Vagina (tissue), 2 donors: ENCODE data around the gene CFAP74. TPM values are rescaled to one million over a fixed set of nuclear protein-coding genes. Genes with fewer than 3 reads are reported as not detected.

ENCODE experiments used
- DNase-seq, 2 donors: peaks; one replicate each; pipeline ENCODE4 v3.0.0-alpha.2; 2017; ENCODE audit errors: extremely low spot score in 2 of 2
- H3K27ac ChIP-seq: fragments of 200-600 bp; sonication (generic); one replicate; pipeline ENCODE4 v1.5.1; 2019
- H3K27me3 ChIP-seq: fragments of 200-600 bp; sonication (generic); one replicate; pipeline ENCODE4 v1.5.1; 2019
- H3K36me3 ChIP-seq, 2 donors: fragments of 200-600 bp; sonication (generic); one replicate each; pipeline ENCODE4 v1.5.1; 2017 to 2019
- H3K4me1 ChIP-seq: fragments of 200-600 bp; sonication (generic); one replicate; pipeline ENCODE4 v1.5.1; 2019
- H3K4me3 ChIP-seq, 2 donors: fragments of 200-600 bp; sonication (generic); 1 replicate in 1 of 2; 2 replicates in 1 of 2; pipeline ENCODE4 v1.5.1; 2016 to 2019
- H3K9me3 ChIP-seq: fragments of 200-600 bp; sonication (generic); one replicate; pipeline ENCODE4 v1.5.1; 2019
- POLR2A ChIP-seq, 2 donors: fragments of 450-650 bp; IDR thresholded peaks; one replicate each; pipeline ENCODE4 v1.6.1; 2017; ENCODE audit warnings: antibody characterized with exemption in 2 of 2, mild to moderate bottlenecking in 2 of 2, moderate library complexity in 2 of 2
- POLR2AphosphoS5 ChIP-seq, 2 donors: sonication (generic); formaldehyde crosslinking; IDR thresholded peaks; one replicate each; pipeline ENCODE4 v1.9.0; 2017; ENCODE audit warnings: antibody characterized with exemption in 2 of 2, mild to moderate bottlenecking in 2 of 2, low read depth in 1 of 2; ENCODE audit not compliant: insufficient read depth in 1 of 2
- intact Hi-C: fragments of 100-400 bp; cut with DNase I; formaldehyde crosslinking; loops from one replicate; pipeline ENCODE4 v1.15.1; 2023
- total RNA-seq: library from RNA; depleted of rRNA; stranded (reverse); fragments of >200 nt; gene quantifications from one replicate; pipeline ENCODE4 v1.2.3, GENCODE V29; 2016
- TF ChIP-seq, protein P1 (sequence below), 3 experiments: fragments of 450-650 bp in 2 of 3; fragments of 200-600 bp in 1 of 3; sonication (generic) in 1 of 3; IDR thresholded peaks; one replicate each; pipeline ENCODE4 v1.5.1; 2017 to 2019; ENCODE audit warnings: antibody characterized with exemption in 3 of 3, mild to moderate bottlenecking in 2 of 3, moderate library complexity in 2 of 3

CFAP74 gene
- total RNA-seq, 1 donor from 2014 or later: not detected

DNA sequence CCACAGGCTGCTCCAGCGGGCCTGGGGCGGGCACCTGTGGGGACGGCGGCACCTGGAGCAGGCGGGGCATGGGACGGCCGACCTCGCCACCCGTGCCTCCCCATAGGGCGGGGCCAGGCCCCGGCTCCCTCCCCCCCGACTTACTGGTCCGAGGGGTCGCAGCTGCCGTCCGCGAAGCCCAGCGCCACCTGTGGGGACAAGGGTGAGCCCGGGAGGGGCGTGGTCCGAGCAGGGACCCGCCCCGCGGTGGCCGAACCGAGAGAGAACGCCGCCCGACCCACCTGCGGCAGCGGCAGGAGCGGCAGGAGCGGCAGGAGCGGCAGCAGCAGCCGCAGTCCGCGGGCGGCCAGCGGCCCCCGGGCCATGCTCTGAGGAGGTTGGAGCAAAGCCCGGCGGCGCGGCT lies 84.7 kb downstream of the CFAP74 start, which contains the start of gene TMEM52:
TSS of gene TMEM52 (minus strand) at position 379 of the 403 bp plus-strand sequence. CDS start at position 365, 14 bp downstream.
- Histone ChIP-seq H3K36me3 (no peaks in the 10 kb centered on the region), H3K4me1 (peaks cover 21% of the 10 kb centered on the region), H3K9me3 (no peaks in the 10 kb centered on the region), H3K4me3 (peak within 1 kb of the TSS; percentile 48 to 53), H3K27me3 (no peaks in the 10 kb centered on the region), H3K27ac (peak within 1 kb of the TSS; percentile 38)
- DNase-seq: no peak
- TF ChIP-seq, protein P1, sequence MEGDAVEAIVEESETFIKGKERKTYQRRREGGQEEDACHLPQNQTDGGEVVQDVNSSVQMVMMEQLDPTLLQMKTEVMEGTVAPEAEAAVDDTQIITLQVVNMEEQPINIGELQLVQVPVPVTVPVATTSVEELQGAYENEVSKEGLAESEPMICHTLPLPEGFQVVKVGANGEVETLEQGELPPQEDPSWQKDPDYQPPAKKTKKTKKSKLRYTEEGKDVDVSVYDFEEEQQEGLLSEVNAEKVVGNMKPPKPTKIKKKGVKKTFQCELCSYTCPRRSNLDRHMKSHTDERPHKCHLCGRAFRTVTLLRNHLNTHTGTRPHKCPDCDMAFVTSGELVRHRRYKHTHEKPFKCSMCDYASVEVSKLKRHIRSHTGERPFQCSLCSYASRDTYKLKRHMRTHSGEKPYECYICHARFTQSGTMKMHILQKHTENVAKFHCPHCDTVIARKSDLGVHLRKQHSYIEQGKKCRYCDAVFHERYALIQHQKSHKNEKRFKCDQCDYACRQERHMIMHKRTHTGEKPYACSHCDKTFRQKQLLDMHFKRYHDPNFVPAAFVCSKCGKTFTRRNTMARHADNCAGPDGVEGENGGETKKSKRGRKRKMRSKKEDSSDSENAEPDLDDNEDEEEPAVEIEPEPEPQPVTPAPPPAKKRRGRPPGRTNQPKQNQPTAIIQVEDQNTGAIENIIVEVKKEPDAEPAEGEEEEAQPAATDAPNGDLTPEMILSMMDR (IDR thresholded peaks at IDR 0.05): no peak
- TF ChIP-seq POLR2A (IDR thresholded peaks at IDR 0.05): peak in 1 of 2 donors; percentile 3
- intact Hi-C loops: no loop called here

DNA sequence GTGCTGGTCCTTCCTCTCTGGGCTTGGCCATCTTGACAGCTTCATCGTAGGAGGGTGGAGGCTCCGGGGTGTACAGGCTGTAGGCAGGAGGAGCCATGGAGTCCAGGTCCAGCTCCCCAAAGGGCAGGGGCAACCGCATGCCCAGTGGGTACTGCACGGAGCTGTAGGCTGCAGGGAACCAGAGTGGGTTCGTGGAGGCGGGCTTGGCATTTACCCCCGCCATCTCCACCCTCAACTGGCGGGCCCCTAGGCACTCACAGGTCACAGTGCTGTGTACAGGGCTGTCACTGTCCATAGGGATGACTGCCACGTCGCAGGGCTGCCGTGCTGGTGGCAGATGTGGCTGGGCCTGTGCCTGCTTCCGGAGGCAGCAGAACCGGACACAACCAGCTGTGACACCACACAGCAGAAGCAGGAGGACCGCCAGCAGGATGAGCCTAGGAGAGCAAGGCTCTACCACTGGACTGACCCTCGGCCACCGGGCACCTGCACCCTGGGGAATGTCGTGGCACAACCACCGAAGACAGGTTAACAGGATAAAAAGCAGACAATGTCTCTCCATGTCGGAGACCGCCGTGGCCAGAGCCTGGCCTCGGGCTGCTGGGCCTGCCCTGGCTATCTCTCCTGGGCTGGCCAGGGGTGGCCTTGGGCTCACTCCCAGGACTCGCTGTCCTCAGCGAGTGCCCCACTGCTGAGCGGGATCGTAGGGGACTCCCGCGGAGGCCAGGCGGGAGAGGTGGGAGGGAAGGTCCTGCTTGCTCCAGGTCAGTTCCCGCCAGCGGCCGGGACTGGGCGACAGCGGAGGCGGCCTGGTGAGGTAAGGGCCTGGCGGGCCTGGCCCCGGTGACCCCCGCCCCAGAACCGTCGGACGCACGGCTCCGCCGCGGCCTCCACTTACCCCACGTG lies 85.3 kb downstream of the CFAP74 start:
- no peak for DNase-seq

DNA sequence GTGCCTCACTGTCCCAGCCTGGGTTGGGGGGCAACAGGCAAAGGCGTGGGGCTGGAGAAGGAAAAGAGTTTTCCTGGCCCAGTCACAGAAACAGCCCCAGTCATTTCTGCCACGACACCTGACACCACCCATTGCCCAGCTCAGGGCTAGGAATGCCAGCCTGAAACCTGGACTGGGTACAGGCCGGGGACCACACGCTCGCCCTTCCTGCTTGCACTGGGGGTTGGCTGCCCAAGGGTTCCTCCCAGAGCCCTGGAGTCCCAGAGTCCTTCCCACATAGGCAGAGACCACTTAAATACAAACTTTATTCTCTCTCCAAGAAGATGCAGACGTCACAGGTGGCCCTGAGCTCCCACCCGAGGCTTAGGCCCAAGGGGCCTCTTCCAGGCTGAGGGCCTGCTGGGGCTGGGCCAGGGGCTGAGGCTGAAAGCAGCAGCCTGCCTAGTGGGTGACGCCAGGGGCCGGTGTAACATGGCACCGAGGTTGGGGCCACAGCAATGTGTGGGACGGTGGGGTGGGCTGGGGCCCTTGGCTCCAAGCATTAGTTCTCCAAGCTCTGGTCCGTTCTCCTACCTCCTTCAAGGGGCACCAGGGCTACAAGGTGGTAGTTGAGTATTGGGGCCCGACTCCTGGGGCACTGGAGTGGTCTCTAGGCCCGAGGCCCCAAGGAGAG lies 86.1 kb downstream of the CFAP74 start:
- no peak overlapping the region for H3K27ac ChIP-seq
- no peaks in the 10 kb centered on the region for H3K36me3 ChIP-seq
- no peak for DNase-seq
- intact Hi-C loops: no loop called here
- H3K27me3 ChIP-seq: no peaks in the 10 kb centered on the region
- H3K9me3 ChIP-seq: no peaks in the 10 kb centered on the region
- H3K4me3 ChIP-seq: no peak overlapping the region
- TF ChIP-seq POLR2A (IDR thresholded peaks at IDR 0.05) (no peak), POLR2AphosphoS5 (IDR thresholded peaks at IDR 0.05; ENCODE audit: insufficient read depth in 1 of 2, low read depth in 1 of 2) (no peak)
- TF ChIP-seq, protein P1 (IDR thresholded peaks at IDR 0.05): no peak
- H3K4me1 ChIP-seq: peaks cover 21% of the 10 kb centered on the region

More for the DNA sequence above, 85.3 kb downstream of the CFAP74 start:
- Histone ChIP-seq H3K27me3 (no peaks in the 10 kb centered on the region), H3K4me3 (peak overlapping the region; percentile 48 to 53), H3K4me1 (peaks cover 21% of the 10 kb centered on the region), H3K36me3 (no peaks in the 10 kb centered on the region), H3K27ac (peak overlapping the region; percentile 38), H3K9me3 (no peaks in the 10 kb centered on the region)
- TF ChIP-seq POLR2AphosphoS5 (IDR thresholded peaks at IDR 0.05; ENCODE audit: insufficient read depth in 1 of 2, low read depth in 1 of 2): no peak
- no peak for TF ChIP-seq POLR2A (IDR thresholded peaks at IDR 0.05)
- TF ChIP-seq, protein P1 (IDR thresholded peaks at IDR 0.05): no peak
- intact Hi-C loops: no loop called here

DNA sequence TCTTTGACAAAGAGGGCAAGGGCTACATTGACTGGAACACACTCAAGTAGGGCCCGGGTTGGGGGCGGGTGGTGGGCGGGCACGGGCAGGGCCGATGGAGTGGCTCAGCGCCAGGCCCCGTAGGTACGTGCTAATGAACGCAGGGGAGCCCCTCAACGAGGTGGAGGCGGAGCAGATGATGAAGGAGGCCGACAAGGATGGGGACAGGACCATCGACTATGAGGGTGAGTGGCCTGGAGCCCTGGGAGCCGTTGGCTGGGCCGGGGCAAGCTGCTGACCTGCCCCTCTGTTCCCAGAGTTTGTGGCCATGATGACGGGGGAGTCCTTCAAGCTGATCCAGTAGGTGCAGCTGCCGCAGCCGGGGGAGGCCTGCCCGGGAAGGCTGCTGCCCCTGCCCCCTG lies 86.7 kb downstream of the CFAP74 start:
- no peaks in the 10 kb centered on the region for H3K9me3 ChIP-seq
- intact Hi-C loops: no loop called here
- no peak overlapping the region for H3K4me3 ChIP-seq
- TF ChIP-seq, protein P1 (IDR thresholded peaks at IDR 0.05): no peak
- TF ChIP-seq POLR2A (IDR thresholded peaks at IDR 0.05) (no peak), POLR2AphosphoS5 (IDR thresholded peaks at IDR 0.05; ENCODE audit: insufficient read depth in 1 of 2, low read depth in 1 of 2) (no peak)
- H3K27ac ChIP-seq: no peak overlapping the region
- DNase-seq: no peak
- H3K27me3 ChIP-seq: no peaks in the 10 kb centered on the region
- H3K36me3 ChIP-seq: no peaks in the 10 kb centered on the region
- H3K4me1 ChIP-seq: peaks cover 21% of the 10 kb centered on the region
